ENCODE results near the gene ALKBH7. TPM values are rescaled to one million over a fixed set of nuclear protein-coding genes. Genes with fewer than 3 reads are reported as not detected.

The ALKBH7 gene
- total RNA-seq, 4 donors from 2014 or later = 54.5 to 91.1 (median 77.4) TPM

DNA sequence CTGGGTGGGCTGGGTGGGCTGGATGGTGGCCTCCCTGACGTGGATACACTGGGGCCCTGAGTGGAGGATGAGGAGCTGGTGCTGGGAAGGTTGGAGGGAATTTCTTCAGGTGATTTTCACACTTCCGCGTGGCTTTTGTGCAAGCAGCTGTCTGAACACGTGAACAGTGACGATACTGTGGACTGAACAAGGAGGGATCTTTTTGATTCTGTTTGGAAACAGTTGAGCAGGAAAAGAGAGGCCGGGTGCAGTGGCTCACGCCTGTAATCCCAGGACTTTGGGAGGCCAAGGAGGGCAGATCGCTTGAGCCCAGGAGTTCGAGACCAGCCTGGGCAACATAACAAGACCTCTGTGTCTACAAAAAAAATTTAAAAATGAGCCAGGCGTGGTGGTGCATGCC, 29.5 kb downstream of the ALKBH7 start:
- 89% methylated on average over 10 of the region's 10 CpGs for WGBS, 2 donors
- H3K4me3 ChIP-seq (ENCODE audit: low read depth, poor library complexity, severe bottlenecking) = no peak overlapping the region
- intact Hi-C loops (cut with DNase I; ENCODE audit: low total_unique reads) = no loop called here
- no peak for DNase-seq (ENCODE audit: low spot score in 2 of 2)
- no peak for TF ChIP-seq POLR2A (IDR thresholded peaks at IDR 0.05)
- TF ChIP-seq, protein P1, sequence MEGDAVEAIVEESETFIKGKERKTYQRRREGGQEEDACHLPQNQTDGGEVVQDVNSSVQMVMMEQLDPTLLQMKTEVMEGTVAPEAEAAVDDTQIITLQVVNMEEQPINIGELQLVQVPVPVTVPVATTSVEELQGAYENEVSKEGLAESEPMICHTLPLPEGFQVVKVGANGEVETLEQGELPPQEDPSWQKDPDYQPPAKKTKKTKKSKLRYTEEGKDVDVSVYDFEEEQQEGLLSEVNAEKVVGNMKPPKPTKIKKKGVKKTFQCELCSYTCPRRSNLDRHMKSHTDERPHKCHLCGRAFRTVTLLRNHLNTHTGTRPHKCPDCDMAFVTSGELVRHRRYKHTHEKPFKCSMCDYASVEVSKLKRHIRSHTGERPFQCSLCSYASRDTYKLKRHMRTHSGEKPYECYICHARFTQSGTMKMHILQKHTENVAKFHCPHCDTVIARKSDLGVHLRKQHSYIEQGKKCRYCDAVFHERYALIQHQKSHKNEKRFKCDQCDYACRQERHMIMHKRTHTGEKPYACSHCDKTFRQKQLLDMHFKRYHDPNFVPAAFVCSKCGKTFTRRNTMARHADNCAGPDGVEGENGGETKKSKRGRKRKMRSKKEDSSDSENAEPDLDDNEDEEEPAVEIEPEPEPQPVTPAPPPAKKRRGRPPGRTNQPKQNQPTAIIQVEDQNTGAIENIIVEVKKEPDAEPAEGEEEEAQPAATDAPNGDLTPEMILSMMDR (IDR thresholded peaks at IDR 0.05) = no peak

DNA sequence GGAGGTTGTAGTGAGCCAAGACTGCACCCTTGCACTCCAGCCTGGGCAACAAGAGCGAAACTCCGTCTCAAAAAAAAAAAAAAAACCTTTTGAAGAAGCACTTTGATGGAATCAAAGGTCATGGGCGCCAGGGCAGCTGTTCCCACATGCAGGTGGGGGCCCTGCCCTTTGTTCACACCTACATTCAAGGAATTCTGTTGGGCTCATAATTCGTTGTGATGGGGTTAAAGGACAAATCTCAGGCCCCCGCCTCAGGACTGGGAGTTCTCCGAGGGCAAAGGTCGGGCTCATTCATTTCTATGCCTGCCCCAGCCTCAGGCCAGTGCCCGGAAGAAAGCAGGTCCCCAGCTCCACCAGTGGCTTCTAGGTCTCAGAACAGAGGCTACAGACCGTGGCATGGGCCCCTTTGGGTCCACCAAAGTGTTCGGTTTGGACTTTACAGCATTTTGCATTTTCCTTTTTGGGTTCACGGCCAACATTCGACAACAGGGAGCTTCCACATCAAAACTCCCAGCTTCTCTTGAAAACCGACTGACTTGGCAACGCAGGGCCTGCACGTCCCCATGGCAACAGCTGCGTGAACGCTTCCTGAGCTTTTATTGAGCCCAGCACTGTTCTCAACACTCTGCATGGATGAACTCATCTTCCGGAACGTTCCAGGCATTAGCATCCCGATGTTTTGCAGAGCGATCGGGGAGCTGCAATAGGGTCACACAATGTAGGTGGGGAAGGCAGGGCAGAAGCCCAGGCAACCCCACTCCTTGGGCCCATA, 30.4 kb downstream of the ALKBH7 start:
- intact Hi-C loops (cut with DNase I; ENCODE audit: low total_unique reads) = no loop called here
- no peak for DNase-seq (ENCODE audit: low spot score in 2 of 2)
- WGBS, 2 donors = 51 to 56% methylated on average over 22 of the region's 22 CpGs
- H3K4me3 ChIP-seq (ENCODE audit: low read depth, poor library complexity, severe bottlenecking) = no peak overlapping the region
- TF ChIP-seq, protein P1 (IDR thresholded peaks at IDR 0.05) = no peak
- no peak for TF ChIP-seq POLR2A (IDR thresholded peaks at IDR 0.05)

DNA sequence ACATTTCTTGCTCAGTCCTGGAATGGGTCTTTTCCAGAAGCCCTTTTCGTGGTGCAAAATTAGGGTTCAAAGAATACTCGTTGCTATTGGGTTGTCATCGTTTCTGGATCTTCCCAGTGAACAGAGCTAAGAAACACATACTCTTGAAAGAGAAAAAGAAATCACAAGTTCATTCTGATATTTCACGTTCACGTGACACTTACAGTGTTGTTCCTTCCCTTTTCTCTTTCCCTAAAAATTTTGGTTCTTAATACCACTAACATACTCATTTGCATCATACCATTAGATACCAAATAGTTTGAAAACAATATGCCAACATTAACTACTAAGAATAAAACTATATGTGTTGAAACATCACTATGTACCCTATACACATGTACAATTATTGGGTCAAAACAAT, 33.8 kb downstream of the ALKBH7 start:
- H3K4me3 ChIP-seq (ENCODE audit: low read depth, poor library complexity, severe bottlenecking) = no peak overlapping the region
- WGBS, 2 donors = 84 to 85% methylated on average over 5 of the region's 5 CpGs
- TF ChIP-seq, protein P1 (IDR thresholded peaks at IDR 0.05) = no peak
- TF ChIP-seq POLR2A (IDR thresholded peaks at IDR 0.05) = no peak
- DNase-seq (ENCODE audit: low spot score in 2 of 2) = no peak
- intact Hi-C loops (cut with DNase I; ENCODE audit: low total_unique reads) = no loop called here

DNA sequence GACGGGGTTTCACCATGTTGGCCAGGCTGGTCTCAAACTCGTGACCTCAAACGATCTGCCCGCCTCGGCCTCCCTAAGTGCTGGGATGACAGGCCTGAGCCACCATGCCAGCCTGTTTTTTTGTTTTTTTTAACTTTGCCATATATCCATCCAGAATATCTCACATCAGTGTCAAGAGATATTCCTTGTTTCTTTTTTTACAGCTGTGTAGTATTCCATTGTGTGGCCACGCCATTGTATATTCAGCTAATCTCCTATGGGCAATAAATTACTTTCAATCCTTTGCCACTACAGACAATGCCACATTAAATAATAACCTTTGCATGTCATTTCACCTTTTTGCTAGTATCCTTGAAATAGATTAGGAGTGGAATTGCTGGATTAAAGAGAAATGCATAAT, 36.8 kb downstream of the ALKBH7 start:
- no peak for DNase-seq (ENCODE audit: low spot score in 2 of 2)
- 93 to 97% methylated on average over 6 of the region's 6 CpGs for WGBS, 2 donors
- TF ChIP-seq, protein P1 (IDR thresholded peaks at IDR 0.05) = no peak
- no peak for TF ChIP-seq POLR2A (IDR thresholded peaks at IDR 0.05)
- no peak overlapping the region for H3K4me3 ChIP-seq (ENCODE audit: low read depth, poor library complexity, severe bottlenecking)
- intact Hi-C loops (cut with DNase I; ENCODE audit: low total_unique reads) = no loop called here

DNA sequence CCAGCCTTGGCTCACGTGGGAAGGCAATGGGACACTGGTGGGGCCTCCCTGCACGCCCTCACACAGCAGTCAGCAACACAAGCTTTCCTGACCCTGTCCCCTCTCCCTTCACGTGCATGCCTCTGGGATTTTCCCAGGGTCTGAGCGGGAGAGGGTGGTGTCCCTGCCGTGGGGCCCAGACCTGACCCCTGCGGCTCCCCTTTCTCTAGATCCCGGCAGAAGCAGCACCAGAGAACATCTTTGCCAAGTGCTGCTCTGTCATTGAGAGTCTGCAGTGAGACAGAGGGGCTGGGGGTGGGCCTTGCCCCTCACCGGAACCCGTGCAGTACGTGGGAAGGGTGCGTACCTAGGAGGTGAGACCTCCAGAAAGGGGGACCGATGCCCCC, 39.5 kb downstream of the ALKBH7 start:
- no peak for DNase-seq (ENCODE audit: low spot score in 2 of 2)
- TF ChIP-seq POLR2A (IDR thresholded peaks at IDR 0.05) = no peak
- TF ChIP-seq, protein P1 (IDR thresholded peaks at IDR 0.05) = no peak
- intact Hi-C loops (cut with DNase I; ENCODE audit: low total_unique reads) = no loop called here
- 62 to 75% methylated on average over 12 of the region's 12 CpGs for WGBS, 2 donors
- no peak overlapping the region for H3K4me3 ChIP-seq (ENCODE audit: low read depth, poor library complexity, severe bottlenecking)
